ENCODE results near the gene HRK. TPM values are rescaled to one million over a fixed set of nuclear protein-coding genes. Genes with fewer than 3 reads are reported as not detected.

Gene HRK
- total and polyA plus RNA-seq, 2 of the 13 experiments (the other 11 are each of a cell fraction or from before 2014, with no cell fraction given) = 0.02 TPM; not detected in 1

- POLR2A ChIA-PET = no interaction called here
- ATAC-seq (no peak), FAIRE-seq (no peak), DNase-seq (ENCODE audit: low spot score) (no peak)
- 0 out of 2 replicates have a peak, but pooled peaks have one; percentile 73 for TF ChIP-seq ZNF121 (CRISPR knock-in tag; IDR thresholded peaks at IDR 0.05)
- TF ChIP-seq ZBTB38 (CRISPR knock-in tag; IDR thresholded peaks at IDR 0.05) = no peak
- Histone ChIP-seq H3K36me3 (replicated peaks in 1 of 2; ENCODE audit: control insufficient read depth in 1 of 2, insufficient read depth in 2 of 2, low read length in 2 of 2) (no peaks in the 10 kb centered on the region), H3K9me3 (ENCODE audit: low read length) (no peaks in the 10 kb centered on the region), H3K79me2 (ENCODE audit: insufficient read depth, low read length) (no peaks in the 10 kb centered on the region), H3K27me3 (ENCODE audit: control insufficient read depth in 1 of 2, insufficient read depth in 2 of 2, low read length in 2 of 2) (peaks cover 0 to 21% of the 10 kb centered on the region in 2 experiments; a peak in 2 of 5 replicates), H3K4me2 (ENCODE audit: low read depth, low read length) (no peak overlapping the region), H3K9ac (ENCODE audit: insufficient read depth, low read depth, low read length) (no peak overlapping the region), H4K20me1 (ENCODE audit: insufficient read depth, low read length) (no peaks in the 10 kb centered on the region), H3K4me3 (replicated peaks in 1 of 3; ENCODE audit: insufficient read depth in 1 of 3, low read depth in 2 of 3, low read length in 3 of 3) (no peak overlapping the region), H3K27ac (ENCODE audit: extremely low read length, insufficient read depth, low read length) (no peak overlapping the region), H2AFZ (ENCODE audit: low read length) (no peak overlapping the region), H3K4me1 (ENCODE audit: insufficient read depth, low read length) (no peaks in the 10 kb centered on the region)
- WGBS (ENCODE audit: low lambda C conversion rate) = 21% methylated on average over 4 of the region's 4 CpGs
- CTCF ChIA-PET (ENCODE audit: low intra/inter-chr PET ratio, low total read pairs) = no interaction called here
- intact Hi-C loops (cut with micrococcal nuclease; ENCODE audit: unreplicated experiment) (no loop called here), in situ Hi-C loops (cut with HindIII; ENCODE audit: extremely low pct_ligation_motif_present, low pct_unique_long_range_greater_than_20kb) (no loop called here)
- BruUV-seq (replicated peaks) = no TSS peak
Observed at GRCh38 chr12:116870306-116870705, 10.9 kb downstream of the HRK start.

- BruUV-seq (replicated peaks) = no TSS peak
- no peak for ATAC-seq
- Histone ChIP-seq H2AFZ (ENCODE audit: low read length) (no peak overlapping the region), H3K36me3 (replicated peaks in 1 of 2; ENCODE audit: control insufficient read depth in 1 of 2, insufficient read depth in 2 of 2, low read length in 2 of 2) (no peaks in the 10 kb centered on the region), H3K27me3 (ENCODE audit: control insufficient read depth in 1 of 2, insufficient read depth in 2 of 2, low read length in 2 of 2) (peaks cover 0 to 18% of the 10 kb centered on the region in 2 experiments; a peak in 2 of 5 replicates), H3K4me3 (replicated peaks in 1 of 3; ENCODE audit: insufficient read depth in 1 of 3, low read depth in 2 of 3, low read length in 3 of 3) (no peak overlapping the region), H3K27ac (ENCODE audit: extremely low read length, insufficient read depth, low read length) (no peak overlapping the region), H3K9ac (ENCODE audit: insufficient read depth, low read depth, low read length) (no peak overlapping the region), H3K4me2 (ENCODE audit: low read depth, low read length) (no peak overlapping the region), H3K4me1 (ENCODE audit: insufficient read depth, low read length) (peaks cover 20% of the 10 kb centered on the region), H3K9me3 (ENCODE audit: low read length) (no peaks in the 10 kb centered on the region), H3K79me2 (ENCODE audit: insufficient read depth, low read length) (no peaks in the 10 kb centered on the region), H4K20me1 (ENCODE audit: insufficient read depth, low read length) (no peaks in the 10 kb centered on the region)
- 41% methylated on average over 2 of the region's 2 CpGs for WGBS (ENCODE audit: low lambda C conversion rate)
- DNase-seq (ENCODE audit: low spot score) = no peak
- ChIA-PET POLR2A (no interaction called here), CTCF (ENCODE audit: low intra/inter-chr PET ratio, low total read pairs) (no interaction called here)
- FAIRE-seq = no peak
- no peak for TF ChIP-seq SNAPC4 (CRISPR knock-in tag; IDR thresholded peaks at IDR 0.05)
- peak; percentile 50; the same call in 1 of the 2 replicates for TF ChIP-seq SRF (IDR thresholded peaks at IDR 0.05; ENCODE audit: low read depth, low read length)
- in situ Hi-C loops (cut with HindIII; ENCODE audit: extremely low pct_ligation_motif_present, low pct_unique_long_range_greater_than_20kb) = no loop called here
- intact Hi-C loops (cut with micrococcal nuclease; ENCODE audit: unreplicated experiment) = no loop called here
Observed at GRCh38 chr12:116867523-116867922, 13.7 kb downstream of the HRK start.
